IPS DF 4.7 (cell line): ENCODE measurements around the gene SND1.

ENCODE experiments used
- DNase-seq: peaks from one replicate; pipeline ENCODE4 v3.0.0-alpha.2; 2013; ENCODE audit warnings: low spot score; ENCODE audit errors: extremely low read depth

SND1 gene

GRCh38 chr7:128066858-128067257, 414.9 kb downstream of the SND1 start:
- DNase-seq = no peak

DNA sequence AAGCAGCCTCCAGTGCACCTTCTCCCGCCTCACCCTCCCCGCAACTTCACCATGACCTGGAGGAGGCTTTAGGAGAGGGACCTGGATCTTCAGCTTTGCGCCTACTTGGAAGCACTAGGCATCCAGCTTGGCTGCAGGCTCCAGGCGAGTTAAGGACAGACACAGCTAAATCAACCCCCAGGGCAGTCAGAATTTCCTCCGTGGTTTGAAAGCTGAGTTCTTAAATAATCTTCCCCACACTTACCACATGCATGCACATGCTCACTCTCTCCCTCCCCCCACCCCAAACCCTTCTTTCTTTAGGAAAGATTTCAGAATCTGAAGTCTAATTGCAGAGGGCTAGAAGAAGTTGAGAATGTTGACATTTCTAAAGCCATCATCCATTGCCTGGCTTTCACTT, 416.0 kb downstream of the SND1 start:
- no peak for DNase-seq

GRCh38 chr7:128068785-128069184, 416.8 kb downstream of the SND1 start:
- no peak for DNase-seq

DNA sequence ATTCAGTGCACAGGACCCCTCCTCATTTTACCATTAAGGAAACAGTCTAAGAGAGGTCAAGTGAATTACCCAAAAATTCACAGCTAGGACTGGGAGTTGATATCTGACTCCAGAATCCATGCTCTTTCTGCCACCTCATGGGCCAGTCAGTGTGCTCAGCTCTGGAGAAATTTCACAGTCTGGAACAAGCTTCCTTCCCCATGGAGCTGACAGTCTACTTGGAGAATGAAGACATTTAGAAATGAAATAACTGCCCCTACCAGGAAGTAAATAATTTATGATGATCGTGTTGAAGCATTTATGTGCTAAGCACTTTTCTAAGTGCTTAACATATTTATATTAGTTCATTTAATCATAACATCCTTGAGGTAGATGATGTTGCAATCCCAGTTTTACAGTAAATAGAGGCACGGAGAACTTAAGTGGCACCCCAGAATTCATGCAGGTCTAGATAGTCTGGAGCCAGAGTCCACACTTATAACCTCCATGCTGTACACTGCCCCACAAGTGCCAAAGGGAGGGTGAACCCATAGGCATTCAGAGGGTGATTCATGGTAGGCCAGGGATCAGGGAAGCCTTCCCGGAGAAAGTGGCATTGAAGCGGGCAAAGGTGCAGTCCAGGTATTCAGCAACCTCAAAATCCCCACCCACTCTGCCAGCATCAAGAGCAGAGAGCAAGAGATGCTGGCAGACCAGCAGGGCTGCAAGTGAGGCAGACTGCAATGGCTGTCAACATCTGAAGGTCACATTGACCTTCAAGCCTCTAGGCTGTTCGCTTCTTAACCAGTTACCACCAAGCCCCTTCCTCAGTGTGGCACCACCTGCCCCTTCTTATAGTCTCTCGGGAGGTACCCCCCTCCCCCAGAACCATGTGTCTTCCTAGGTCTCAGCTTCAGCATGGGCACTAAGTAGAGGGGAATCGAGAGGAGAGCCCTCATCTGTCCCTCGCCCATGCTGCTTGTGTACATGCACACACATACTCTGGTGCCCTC, 417.7 kb downstream of the SND1 start:
- no peak for DNase-seq

DNA sequence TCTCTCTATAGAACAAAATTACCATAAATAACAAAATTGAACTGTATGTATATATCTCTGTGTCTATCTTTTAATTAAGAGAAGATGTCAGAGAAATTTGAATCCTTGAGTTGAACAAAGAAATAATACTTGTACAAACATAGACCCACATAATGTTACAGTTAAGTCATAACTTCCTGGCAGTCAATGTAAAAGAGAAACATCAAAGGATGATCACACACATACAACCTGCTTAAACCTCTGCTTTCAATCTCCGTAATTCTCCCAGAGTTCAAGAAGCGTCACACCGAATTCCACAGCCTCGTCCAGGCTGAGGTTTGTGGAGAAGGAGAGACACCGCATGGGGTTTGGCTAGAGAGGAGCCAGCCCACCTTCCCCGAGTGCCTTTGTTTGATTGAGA, 419.4 kb downstream of the SND1 start:
- no peak for DNase-seq

- no peak for DNase-seq
These were observed 419.8 kb downstream of the SND1 start for GRCh38 chr7:128071801-128072200.

- no peak for DNase-seq
These were observed 421.8 kb downstream of the SND1 start for GRCh38 chr7:128073671-128074310.

- no peak for DNase-seq
These were observed 422.3 kb downstream of the SND1 start for GRCh38 chr7:128074336-128074735.

DNA sequence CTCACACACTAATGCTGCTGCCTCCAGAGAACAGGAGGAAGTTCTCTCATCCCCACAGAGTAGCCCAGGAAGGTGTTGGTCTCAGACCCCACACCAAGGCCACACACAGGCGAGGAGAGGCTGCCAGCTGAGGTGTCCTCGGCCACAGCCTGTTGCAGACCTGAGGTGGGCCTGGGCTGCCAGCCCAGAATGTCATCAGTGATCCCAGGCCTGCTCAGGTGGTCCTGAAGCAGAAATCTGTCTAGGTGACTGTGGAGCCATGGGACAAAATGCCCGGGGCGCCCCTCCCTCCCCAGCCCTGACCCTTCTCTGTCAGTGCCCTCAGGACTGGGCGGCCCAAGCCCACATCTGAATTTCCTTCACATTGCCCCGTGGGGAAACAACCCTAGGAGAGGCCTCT, 422.7 kb downstream of the SND1 start:
- DNase-seq = no peak

DNA sequence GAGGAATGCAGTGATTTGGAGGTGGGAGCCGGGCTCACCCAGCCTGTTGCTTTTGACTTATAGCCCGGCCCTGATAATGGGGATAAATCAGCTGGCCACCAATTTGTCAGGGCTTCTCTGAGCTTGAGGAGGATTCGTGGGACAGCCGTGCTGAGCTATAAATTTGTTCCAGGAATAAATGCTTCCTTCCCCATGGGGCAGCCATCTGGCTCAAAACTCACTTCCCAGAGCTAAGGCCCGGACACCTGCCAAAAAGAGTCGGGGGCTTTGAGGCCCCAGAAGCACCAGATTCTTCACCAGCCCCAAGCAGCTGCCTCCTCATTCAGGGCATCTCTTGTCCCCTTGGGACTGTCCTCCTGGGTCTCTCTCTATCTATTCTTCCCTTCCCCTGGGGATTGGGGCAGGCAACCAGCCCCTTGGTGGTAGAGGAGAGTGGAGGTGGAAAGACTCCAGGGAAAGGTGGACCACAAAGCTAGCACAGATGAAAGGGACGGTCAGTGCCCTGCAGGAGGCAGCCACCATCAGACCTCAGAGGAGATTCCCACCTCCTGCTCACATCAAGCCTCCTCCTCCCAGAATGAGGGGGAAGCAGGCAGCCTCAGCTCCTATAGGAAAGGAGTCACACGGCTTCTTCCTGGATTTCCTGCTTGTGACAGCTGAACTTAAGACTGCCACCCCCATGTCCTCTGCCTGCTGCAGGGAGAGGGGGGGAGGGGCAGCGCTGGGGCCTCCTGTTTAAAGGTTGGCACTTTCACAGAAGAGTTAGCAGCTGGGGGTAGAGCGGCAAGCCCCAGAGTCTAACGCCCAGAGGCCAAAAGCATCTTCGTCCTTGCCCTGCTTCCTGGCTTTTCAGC, 423.5 kb downstream of the SND1 start:
- no peak for DNase-seq

DNA sequence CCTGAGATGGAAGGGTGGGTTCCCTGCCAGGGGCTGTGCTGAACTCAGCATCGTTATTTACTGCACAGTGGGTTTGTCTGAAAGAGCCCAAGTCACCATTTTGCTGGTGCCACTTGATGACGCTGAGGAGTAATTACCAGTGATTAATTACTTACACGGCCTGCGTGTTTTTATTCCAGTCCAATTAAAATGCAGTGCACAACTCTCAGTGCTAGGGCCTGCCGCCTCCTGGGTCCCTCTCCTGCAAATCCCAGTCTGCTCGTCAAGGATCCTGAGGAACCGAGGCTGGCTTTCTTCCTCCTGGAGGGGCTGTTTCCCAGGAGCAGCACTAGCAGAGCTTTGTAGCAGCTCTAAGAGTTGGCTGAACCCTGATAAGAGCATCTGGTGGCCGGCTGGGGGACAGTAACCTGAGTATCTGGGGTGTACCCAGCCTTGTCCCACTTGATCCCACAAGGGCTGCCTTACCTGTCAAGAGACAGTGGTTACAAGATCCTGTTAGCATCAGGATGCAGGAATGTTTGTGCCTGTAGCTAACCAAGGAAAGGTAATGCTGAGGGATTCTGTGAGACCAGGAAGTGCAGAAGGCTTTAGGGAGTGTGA, 424.3 kb downstream of the SND1 start:
- DNase-seq = no peak

DNA sequence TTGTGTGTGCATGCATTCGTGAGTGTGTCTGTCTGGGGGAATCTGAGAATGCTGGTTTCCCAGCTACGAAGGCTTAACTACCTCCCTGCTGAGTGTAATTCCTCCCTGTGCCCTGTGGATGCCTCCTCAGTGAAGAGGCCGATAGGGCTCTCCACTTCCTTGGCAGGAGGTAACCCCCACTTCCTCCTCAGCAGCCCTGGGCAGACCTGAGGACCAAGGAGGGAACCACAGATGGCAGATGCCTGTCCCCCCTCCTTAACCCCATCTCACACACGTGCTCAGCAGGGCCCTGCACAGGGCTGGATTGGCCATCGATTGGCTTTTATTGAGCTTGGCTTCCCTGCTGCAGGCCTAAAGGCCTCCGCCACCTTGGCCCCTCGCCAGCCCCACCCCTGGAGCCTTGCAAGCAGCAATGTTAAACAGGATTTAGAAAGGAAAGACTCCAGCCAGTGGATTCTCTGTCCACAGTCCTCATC, 424.8 kb downstream of the SND1 start:
- no peak for DNase-seq

- DNase-seq = no peak
These were observed 426.3 kb downstream of the SND1 start for GRCh38 chr7:128078309-128078708.

DNA sequence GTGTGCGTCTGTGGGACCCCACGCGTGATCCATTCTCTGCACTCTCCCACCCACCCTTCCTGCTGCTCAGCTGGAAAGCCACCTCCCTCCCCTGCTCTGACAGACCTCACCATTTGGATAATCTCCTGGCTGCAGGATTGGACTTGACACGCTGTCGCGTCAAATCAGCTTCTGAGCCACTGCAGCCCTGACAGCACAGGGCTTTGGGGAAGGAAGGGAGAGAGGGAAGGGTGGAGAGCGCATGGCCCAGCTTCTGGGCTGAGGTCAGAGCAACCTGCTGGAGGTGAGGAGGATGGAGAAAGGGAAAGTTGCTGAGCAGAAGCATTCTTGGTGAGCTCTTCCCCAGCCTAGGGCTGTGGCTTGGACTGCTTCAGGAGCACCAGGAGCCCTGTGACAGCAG, 428.2 kb downstream of the SND1 start:
- DNase-seq = no peak

DNA sequence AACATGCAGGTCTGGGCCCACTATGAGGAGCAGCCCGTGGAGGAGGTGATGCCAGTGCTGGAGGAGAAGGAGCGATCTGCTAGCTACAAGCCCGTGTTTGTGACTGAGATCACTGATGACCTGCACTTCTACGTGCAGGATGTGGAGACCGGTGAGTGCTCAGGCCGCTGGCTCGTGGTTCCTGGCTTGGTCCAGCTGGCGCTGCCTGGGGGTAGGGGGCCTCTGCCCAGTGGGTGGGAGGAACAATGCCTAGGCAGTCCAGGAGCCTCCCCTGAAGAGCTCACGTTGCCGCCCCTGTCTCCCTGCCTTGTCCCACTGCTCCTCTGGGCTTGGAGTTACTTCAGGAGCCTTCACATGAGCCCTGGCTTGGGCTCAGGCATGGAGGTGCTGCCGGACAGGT, 429.4 kb downstream of the SND1 start:
- DNase-seq = no peak

DNA sequence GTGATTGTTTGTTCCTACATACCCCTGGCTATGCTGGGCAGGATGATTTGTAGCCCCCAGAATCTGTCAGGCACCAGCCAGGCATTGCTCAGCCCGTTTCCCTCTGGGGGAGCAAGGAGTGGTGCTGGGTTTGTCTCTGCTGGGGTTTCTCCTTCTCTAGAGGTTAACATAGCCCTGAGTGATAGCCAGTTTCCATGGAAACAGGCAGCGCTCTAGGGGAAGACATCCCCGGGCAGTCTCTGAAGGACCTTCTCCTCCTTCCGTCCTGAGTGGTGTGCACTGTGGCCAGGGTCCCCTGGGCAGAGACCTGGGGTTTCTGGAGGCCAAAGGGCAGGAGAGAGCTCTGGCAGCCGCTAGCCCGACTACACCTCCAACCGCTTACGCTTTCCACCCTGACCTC, 429.8 kb downstream of the SND1 start:
- no peak for DNase-seq

- DNase-seq = no peak
These were observed 430.4 kb downstream of the SND1 start for GRCh38 chr7:128082431-128082830.

DNA sequence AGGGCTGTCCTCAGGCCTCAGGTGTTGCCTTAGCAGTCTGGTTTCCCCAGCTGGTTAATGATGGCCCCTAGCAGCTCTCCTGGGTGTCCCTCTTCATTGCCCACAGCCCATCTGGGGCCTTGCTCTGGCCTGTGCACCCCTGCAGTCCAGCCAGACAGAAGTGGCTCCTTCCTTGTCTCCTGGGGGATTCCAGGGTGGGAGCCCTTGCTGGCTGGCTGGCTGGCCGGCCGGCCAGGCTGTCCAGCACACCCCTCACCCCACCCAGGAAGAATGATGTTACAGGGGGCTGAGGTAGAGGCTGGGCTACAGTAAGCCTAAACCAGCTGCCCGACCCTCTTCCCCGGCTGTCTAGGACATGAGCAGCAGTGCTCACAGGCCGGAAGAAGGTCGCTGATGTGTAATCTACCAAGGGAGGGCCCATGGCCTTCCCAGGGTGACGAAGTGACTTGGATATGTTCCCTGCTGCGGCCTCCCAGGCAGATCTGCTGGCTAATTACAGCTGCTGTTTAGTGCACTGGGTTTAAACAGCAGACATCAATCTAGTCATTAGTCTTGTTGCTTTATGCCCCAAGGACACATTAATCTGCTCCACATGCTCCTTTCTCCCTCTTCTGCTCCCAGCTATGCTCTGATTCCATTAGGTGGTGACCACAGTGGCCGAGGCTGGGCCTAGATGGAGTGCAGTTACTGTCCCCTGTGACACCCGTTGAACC, 433.1 kb downstream of the SND1 start:
- DNase-seq = no peak

- DNase-seq = no peak
These were observed 438.5 kb downstream of the SND1 start for GRCh38 chr7:128090492-128090891.

DNA sequence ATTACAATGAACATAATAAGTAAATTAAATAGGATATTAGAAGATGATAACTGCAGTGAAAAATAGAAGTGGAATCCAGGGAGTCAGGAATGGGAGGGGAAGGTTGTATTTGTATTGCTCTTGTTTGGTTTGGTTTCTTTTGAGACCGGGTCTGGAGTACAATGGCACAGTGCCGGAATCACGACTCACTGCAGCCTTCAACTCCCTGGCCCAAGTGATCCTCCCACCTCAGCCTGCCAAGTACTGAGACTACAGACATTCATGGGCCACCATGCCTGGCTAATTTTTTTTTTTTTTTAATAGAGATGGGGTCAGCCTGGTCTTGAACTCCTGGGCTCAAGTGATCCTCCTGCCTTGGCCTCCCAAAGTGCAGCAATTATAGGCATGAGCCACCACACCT, 439.1 kb downstream of the SND1 start:
- no peak for DNase-seq

DNA sequence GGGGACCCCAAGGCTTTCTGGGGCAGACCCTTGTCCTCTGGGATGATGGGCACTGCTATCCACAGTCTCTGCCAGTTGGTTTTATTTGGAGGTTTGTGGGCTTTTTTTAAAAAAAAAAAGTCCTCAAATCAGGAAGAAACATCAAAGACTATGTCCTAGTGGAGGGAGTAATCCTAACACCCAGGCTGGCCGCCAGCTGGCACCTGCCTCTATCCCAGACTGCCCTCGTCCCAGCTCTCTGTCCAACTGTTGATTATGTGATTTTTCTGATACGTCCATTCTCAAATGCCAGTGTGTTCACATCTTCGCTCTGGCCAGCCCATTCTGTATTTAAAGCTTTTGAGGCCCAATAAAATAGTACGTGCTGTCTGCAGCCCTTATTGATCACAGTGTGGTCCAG, 440.2 kb downstream of the SND1 start:
- no peak for DNase-seq
